CD4-positive, alpha-beta T cell treated with Interleukin-17A for 4 hours (primary cell): Measurements from ENCODE around the gene CDC42BPB.
"Not testable (repeated sequence)": the region's sequence is repeated elsewhere in the genome, so short reads cannot be mapped to it uniquely, and the experiment has no call there.

Experiments used
- DNase-seq: peaks from one replicate; pipeline ENCODE4 v3.0.0-alpha.2; 2020; ENCODE audit warnings: mixed read lengths

The CDC42BPB gene

DNA sequence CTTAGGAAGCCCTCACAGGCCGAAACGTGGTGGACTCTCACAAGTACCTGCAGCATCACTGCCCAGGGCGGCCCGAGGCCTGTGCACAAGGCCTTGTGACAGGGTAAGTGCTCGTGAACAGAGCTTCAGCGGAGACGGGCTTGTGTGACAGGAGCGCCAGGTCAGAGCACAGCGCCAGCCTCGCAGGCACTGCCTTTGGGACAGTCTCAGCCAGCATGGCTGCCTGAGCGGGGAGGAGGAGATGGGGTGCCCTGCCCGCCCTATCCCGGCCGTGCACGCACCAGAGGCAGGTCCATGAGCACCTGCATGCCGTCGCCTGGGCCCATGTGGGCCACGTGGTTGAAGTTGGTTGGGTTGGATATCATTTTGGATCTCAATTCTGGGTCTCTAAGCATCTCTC, 118.0 kb downstream of the CDC42BPB start:
- no peak for DNase-seq

DNA sequence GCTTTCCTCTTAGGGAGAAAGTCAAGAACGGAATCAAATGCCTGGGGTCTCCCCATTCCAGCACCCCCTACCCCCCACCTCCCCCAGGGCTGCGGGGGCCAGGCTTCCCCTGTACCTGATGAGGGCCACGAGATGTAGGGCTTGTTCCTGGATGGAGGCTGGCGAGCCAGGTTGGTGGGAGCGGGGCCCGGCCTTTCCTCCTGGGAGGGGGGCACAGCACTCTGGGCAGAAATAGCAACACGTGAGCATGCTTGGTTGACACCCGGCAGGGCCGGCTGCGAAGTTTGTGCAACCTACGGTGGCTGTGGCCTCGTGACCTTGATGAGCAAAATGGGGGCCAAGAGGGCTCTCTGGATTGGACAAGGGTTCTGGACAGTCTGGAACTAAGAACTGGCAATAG, 119.2 kb downstream of the CDC42BPB start:
- DNase-seq, result no peak

DNA sequence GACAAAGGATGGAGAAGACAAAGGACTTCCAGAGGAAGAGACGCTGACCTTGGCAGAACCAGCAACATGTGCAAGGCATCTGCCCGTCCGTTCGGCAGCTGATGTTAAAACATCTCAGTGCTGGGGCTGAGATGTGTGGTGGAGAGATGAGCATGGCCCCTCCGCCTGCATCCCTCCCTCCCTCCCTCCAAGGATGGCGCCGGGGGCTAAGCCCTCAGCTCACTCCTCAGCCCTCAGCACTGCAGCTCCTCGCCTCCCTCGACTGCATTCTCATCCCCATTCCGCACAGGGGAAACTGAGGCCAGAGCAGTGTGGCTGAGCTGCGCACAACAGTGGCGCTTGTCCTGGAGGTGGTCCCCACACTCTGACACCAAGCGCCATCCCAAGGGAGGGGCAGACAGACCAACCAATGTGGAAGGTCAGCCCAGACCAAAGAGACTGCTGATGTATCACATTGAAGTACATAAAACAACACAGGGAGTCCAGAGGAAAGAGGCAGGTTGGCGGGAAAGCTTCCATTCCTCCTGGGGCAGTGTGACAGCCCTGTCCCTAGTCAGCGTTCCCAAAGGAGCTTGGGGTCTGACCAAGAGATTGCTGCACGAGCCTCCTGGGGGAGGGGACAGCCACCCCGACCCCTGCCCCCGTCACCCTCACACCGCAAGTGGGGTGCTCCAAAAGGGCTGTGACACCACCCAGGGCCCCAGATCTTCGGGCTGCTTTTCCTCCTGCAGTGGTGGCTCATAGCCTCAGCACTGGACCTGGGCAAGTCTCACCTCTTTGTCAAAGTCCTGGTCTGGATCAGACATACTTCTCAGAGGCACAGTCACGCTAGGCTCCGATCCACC, 119.8 kb downstream of the CDC42BPB start:
- no peak for DNase-seq

DNA sequence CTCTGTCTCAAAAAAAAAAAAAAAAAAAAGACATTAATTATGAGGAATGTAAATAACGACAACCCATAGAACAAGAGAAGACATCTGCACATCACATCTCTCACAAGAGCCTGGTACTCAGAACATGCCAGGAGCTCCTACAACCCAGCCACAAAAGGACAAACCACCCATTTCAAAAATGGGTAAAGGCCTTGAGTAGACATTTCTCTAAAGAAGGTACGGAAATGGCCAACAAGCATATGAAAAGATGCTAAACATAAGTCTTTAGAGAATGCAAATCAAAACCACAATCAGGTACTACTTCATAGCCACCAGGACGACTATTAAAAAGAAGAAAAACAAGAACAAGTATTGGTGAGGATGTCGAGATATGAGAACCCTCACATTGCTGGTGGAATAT, 121.6 kb downstream of the CDC42BPB start:
- no peak for DNase-seq

DNA sequence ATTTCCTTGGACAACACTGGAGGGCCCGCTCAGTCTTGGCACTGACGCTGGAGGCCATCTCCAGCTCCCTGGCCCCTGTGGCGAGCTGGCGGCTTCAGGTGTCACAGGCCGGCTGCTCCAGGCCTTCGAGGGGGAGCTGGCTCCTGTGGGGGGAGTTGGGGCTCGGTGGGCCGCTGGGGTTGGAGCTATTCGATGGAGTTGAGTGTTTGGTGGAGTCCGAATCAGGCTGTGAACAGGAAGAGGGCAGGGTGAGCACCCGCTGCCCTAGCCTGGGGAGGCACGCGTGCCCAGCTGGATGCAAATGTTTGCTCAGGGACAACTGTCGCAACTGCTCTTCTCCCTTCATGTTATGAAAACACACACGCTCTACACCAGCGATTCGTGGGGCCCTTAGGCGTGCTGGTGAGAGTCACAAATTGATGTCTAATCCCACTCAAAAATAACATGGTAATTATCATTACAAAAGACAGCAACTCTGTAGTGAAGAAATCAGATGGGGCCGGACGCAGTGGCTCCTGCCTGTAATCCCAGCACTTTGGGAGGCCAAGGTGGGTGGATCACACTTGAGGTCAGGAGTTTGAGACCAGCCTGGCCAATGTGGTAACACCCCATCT, 123.6 kb downstream of the CDC42BPB start:
- no peak for DNase-seq

DNA sequence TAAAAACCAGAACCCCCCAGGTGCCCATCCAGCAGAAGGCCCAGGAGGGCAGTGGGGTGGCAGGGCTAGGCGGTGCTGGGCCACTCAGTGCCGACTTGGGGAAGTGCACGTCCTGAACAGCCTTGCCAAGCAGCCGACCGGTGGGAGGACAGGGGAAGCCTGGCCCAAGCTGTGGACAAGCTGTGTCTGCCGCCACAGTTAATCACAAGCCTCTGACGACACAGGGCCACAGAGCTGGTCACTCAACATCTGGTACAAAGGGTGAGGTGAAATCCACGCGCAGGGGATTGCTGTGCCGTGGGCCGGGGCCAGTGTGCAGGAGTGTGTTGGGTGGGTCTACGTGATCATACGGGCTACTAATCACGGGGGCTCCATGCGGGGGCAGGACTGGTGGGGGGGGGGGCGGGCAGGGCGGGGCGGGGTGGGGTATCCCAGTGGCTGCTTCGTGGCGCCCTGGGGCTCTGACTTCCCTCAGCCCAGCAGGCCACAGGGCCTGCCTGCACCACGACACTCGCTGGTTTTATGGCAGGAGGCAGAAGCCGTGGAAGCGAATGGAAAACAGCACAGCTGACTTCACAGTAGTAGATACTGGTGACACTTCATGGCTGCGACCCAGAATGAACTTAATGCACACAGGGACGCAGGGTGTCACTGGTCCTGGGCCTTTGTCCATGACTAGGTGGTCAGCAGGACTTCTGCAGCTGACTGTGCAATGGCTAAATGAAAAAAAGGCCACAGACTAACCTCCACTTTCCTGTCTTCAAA, 124.7 kb downstream of the CDC42BPB start:
- DNase-seq, result no peak

DNA sequence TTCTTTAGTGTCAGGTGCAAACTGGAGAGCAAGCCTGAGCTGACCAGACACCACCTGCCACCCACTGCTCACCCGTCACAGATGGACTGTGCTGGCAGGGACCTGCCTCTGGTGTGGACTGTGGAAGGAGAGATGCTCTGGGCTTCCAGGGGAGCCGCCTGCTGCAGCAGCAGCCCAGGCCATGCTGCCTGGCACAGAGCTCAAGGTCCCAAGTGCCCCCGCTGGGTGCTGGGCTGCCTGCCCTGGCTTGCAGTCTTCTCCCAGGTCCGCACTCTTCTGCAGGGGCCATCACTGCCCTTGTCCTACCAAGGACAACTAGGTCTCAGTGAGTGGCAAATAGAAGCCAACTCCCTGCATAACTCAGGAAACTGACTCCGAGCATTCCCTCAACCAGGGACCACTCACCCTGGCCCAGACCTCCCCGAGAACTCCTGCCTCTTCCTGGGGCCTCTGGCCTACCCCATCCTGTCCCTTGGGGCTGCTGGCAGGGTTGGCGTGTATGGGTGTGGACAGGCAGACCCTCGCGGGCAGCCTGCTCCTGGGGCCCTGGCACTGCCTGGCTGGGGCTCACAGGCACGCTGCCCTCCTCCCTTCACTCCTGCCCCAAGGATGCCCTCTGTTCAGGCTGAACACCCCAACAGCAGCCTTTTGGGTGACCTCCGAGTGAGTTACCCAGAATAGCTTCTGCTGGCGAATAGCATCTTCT, 125.6 kb downstream of the CDC42BPB start:
- no peak for DNase-seq

DNA sequence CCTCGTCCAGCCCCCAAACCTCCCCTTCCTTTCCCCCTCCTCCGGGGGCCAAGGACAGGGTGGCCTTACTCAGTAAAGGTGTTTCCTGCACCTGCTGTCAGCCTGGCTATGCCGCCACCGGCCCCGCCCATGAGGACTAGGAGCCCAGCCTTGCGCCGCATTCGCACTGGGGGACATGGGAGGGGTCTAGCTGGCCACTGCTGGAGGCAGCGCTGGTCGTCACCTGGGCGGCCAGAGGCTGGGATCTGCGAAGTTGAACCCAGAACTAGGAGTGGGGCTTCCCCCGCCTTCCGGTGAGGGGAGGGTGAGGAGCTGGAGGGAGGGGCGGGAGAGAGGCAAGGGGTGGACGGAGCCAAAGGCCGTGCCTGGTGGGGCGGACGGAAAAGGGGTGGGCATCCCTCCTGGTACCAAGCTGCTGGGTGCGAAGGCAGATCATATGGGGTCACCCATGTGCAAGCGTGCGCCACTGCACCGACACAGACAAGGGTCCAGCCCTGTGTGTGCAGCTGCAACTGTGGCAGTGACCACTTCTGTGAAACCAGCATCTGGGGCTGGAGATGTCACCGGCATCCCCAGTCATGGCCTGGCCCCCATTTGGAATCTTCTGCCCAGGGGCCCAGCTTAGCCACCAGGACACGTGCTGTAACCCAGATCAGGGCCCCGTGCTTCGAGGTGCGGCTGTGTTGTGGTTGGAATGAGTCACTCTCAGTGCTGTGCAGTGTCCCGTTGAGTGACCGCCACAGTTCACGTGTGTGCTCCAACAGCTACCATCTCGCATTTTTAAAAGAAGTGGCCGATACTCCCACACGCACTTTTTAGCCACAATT, 126.4 kb downstream of the CDC42BPB start:
- no peak for DNase-seq

DNA sequence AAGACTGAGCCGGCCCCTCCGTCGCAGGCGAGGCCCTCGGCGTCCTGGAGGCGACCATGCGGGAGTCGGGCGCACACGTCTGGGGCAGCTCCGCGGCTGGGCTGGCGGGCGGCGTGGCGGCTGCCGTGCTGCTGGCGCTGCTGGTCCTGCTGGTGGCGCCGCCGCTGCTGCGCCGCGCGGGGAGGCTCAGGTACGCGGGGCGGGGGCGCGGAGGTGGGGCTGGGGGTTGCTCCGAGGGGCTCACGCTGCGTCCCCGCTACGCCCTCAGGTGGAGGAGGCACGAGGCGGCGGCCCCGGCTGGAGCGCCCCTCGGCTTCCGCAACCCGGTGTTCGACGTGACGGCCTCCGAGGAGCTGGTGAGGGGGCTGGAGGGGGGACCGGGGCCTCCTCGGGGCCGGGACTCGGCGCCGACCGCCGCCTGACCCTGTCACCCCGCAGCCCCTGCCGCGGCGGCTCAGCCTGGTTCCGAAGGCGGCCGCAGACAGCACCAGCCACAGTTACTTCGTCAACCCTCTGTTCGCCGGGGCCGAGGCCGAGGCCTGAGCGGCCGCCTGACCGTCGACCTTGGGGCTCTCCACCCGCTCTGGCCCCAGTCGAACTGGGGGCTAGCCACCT, 127.1 kb downstream of the CDC42BPB start:
- DNase-seq, result no peak

DNA sequence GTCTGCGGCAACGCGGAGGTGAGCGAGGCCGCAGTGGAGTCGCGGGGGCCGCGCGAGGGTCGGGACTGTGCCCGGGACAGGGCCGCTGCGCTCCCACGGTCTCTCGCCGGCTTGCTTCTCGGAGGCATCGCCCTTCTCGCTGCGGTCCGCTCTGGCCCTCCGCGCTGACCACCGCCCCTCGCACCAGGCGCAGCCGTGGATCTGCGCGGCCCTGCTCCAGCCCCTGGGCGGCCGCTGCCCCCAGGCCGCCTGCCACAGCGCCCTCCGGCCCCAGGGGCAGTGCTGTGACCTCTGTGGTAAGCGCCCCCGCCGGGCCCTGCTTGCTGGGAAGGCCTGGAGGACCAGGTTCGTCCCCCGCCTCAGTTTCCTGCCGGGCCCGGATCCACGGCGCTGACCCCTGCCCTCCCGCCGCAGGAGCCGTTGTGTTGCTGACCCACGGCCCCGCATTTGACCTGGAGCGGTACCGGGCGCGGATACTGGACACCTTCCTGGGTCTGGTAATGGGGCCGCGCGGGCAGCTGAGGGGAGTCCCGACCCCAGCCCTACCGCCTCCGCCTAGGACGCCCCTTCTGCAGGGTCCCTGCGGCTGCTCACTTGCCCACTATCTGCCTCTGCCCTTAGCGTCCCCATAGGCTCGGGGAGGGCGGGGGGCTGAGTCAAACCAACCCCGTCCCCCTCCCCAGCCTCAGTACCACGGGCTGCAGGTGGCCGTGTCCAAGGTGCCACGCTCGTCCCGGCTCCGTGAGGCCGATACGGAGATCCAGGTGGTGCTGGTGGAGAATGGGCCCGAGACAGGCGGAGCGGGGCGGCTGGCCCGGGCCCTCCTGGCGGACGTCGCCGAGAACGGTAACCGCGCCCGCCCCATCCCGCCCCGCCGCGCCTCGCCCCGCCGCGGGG, 127.9 kb downstream of the CDC42BPB start:
- no peak for DNase-seq

DNA sequence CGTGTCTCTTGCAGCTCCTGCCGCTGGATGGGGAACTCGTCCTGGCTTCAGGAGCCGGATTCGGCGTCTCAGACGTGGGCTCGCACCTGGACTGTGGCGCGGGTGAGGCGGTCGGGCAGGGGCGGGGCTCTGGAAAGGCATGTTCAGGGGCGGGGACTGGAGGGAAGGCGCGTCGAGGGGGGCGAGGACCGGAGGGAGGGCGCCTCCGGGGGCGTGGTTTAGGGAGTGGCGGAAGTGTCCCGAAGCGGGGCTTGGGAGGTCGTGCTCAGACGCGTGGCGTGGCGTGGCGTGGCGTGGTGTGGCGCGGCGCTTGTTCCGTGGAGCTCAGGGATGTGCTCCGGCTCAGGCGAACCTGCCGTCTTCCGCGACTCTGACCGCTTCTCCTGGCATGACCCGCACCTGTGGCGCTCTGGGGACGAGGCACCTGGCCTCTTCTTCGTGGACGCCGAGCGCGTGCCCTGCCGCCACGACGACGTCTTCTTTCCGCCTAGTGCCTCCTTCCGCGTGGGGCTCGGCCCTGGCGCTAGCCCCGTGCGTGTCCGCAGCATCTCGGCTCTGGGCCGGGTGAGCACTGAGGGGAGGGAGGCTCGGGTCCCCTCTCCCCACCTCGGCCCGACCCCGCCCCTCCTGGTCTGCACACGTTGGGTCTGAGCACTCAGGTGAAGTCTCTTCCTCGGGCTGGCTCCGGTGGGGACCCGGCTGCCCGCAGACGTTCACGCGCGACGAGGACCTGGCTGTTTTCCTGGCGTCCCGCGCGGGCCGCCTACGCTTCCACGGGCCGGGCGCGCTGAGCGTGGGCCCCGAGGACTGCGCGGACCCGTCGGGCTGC, 128.7 kb downstream of the CDC42BPB start:
- DNase-seq, result peak; percentile 93

DNA sequence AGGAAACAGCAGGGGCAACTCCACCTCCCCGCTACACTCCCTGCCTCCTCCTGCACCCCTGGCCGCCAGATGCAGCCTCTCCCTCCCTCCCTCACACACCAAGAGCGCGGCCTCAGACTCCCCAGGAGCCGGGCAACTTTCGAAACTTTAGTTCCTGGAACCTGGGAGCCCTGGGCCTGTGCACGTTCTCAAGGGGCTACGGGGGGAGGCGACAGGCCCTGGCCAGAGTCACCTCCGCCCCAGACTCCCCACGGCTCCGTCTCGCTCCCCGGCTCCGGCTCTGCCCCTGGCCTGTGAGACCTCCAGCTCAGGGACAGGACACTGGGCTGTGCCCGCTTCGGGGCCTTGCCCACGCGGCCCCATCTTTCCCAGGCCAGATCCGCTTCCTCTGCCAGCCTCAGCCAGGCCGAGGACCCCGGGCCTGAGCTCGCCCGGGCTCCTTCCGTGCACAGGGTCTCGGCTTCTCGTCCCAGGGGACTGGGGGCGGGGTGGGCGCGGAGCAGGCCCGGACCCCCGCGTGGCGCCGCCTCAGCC, 129.4 kb downstream of the CDC42BPB start:
- peak; percentile 23 for DNase-seq

DNA sequence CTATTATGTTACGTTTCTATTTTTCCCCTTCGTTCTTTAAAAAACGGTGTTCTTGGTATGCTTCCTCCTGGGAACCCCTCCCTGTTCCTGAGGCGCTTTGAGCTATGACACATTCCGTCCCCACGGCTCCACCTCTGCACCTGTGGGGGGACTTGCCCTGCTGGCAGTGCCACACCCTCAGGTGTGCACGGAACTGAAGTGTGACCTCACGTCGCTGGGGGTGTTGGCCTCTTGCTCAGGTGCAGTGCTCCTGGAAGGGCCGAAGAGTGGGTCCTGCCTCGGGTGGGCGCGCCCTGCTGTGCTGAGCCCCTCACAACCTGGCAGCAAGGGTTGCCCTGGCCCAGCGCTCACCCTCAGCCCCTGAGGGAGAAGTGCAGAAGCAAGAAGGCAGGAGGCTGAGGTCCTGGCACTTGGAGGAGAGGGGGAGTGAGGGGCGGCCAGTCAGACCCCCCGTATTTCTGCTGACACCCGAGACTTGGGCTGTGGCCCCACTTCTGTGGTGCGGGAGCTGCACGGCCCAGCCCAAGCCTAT, 129.9 kb downstream of the CDC42BPB start:
- no peak for DNase-seq

DNA sequence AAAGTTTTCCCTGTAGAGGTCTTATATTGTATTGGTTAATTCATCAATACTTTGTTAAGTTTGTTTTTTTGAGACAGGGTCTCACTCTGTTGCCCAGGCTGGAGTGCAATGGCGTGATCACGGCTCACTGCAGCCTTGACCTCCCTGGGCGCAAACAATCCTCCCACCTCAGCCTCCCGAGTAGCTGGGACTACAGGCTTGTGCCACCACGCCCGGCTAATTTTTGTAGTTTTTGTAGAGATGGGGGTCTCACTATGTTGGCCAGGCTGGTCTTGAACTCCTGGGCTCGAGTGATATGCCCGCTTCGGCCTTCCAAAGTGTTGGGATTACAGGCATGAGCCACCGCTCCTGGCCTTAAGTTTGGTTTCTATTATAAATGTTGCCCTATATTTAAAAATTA, 130.5 kb downstream of the CDC42BPB start:
- not testable (repeated sequence) for DNase-seq

DNA sequence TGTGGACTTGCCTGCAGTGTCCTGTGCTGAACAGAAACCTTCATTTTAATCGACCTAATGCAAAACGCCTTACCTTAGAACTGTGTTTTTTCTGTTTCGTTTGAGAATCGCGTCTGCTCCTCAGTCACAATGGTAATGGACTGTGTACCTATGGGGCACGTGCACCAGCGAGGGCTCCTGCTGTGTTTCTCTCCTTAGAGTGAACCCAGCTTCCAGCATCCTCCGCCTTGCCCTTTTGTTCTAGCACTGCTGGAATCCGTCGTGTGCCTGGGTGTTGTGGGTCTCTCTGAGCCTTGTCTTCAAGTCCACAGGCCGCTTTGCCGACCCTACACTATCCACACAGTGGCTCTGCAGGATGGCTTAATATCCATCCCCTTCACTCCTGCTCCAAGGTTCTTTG, 131.2 kb downstream of the CDC42BPB start:
- DNase-seq, result no peak

DNA sequence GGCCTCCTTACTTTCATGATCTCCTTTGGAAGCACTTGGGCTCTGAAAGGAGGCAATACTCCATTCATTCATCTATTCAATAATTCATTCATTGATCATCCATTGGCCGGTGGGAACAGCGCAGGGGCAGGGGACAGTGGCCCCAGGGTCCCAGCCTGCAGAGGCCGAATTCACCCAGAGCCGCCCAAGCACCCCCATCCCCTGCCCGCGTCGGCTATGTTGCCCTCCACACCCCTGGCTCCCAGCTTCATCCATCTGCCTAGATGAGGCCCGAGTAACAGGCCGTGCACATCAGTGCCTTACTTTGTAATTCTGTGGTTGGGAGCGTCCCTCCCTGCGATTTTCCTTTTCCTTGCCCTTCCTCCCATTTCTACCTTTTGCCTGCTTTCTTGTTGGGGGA, 131.7 kb downstream of the CDC42BPB start:
- DNase-seq, result no peak

DNA sequence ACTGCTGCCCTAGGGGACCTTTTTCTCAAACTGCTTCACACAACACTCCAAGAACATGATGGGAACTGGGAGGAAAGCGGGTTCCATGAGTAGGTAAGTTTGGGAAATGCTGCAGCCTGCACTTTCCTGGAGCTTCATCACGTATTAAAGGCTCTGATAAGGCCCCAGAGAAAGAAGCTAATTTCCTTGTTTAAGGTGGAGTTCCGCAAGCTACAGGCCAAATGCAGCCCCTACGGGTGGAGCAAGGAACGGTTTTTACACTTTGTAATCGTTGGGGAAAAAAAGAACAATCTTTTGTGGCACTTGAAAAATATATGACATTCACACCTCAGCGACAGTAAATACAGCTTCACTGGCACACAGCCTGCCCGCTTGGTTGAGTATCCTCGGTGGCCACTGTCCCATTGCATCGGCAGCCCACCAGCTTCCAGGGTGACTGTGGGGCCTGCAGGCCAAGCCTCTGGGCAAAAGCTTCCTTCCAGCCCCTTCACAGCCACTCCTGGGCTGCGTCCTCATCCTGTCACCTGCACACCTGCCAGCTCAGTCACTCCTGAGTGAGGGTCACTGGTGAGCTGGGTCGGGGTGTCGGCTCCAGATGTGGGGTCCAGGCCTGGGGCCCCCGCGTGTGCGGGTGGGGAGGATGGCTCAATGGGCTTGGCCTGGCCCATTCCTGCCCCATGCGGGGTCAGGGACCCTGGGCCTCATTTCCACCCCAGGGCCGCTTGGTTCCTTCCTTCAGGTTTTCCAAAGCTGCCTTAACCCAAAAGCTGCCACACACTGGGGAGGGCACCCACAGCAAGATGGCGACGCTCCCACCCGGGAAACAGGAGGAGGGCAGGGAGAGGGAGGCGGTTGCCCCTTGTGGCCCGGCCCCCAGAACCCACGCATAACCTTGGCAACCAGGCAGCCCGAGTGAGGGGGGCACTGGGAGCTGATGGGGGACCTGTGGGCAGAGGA, 132.4 kb downstream of the CDC42BPB start:
- DNase-seq, result no peak

DNA sequence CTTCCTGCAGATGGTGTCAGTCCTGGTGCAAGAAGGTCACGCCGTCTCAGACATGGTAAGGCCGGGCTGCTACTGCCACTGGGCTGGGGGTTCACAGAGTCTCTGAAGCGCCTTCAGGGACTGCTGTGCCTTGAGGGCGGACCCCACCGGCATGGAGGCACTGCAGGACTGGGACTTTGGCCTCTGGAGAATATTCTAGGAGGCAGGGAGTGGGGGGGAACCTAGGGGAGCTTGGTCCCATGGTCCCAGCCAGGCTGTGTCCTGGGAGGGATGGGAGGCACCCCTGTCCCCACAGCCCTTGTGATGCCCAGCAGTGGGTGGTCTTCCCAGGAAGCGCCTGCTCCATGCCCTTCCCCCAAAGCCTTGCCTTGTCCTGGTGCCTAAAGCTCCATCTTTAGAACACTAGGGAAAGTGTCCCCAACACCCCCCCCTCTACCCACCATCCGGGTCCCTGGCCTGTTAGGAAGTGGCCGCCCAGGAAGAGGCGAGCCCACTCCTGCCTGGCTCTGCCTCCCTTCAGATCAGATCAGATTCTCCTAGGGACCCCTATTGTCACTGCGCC, 133.3 kb downstream of the CDC42BPB start:
- DNase-seq, result no peak
